ENCODE measurements around the gene IFT172. TPM values are rescaled to one million over a fixed set of nuclear protein-coding genes. Genes with fewer than 3 reads are reported as not detected.

Gene IFT172
- total and polyA plus RNA-seq, 2 donors (not counting 3 experiments of a cell fraction or from before 2014, with no cell fraction given), result 29.4 to 34.1 TPM

- H3K9me3 ChIP-seq (replicated peaks; ENCODE audit: control insufficient read depth, insufficient read depth, low read length), result no peaks in the 10 kb centered on the region
- no TSS peak for BruUV-seq (replicated peaks)
- ChIA-PET CTCF (interaction anchor here (0.6 to 4.9 kb wide), 10 partner anchors 14 to 254 kb away, joined by 3 to 75 read pairs (median 4); partner anchors contain the start of genes PPM1G, SLC4A1AP, SUPT7L and ZNF513), POLR2A (interaction anchor here (0.6 to 2.6 kb wide), 2 partner anchors 20 to 109 kb away, joined by 5 to 18 read pairs; partner anchors contain the start of gene PPM1G)
- peak overlapping the region; percentile 97 for H3K9ac ChIP-seq (replicated peaks; ENCODE audit: extremely low read depth, insufficient read depth, low read length)
- dilution Hi-C loops (cut with MboI; ENCODE audit: extremely low pct_ligation_motif_present, low sequenced_read_pairs), result no loop called here
- peaks cover 26% of the 10 kb centered on the region for H3K4me1 ChIP-seq (ENCODE audit: control insufficient read depth, extremely low read depth, insufficient read depth, low read length)
- H4K20me1 ChIP-seq (replicated peaks; ENCODE audit: control insufficient read depth, extremely low read depth, insufficient read depth, low read length), result no peaks in the 10 kb centered on the region
- H2AFZ ChIP-seq (ENCODE audit: low read depth, low read length), result peak overlapping the region; percentile 70
- FAIRE-seq (peak; percentile 82), DNase-seq (ENCODE audit: low read depth, low spot score) (peak; percentile 90)
- TF ChIP-seq GATA2 (IDR thresholded peaks at IDR 0.05; ENCODE audit: insufficient read depth, insufficient read length, low read depth, low read length), result no peak
- TF ChIP-seq EZH2 (IDR thresholded peaks at IDR 0.05; ENCODE audit: borderline replicate concordance, low read depth, low read length, severe bottlenecking), result no peak
- H3K27me3 ChIP-seq (ENCODE audit: control insufficient read depth in 2 of 2, insufficient read depth in 2 of 2, low read length in 2 of 2), result no peaks in the 10 kb centered on the region
- peak overlapping the region; percentile 68 to 93 (median 86) for H3K4me3 ChIP-seq (replicated peaks in 1 of 3; ENCODE audit: insufficient read depth in 1 of 3, low read depth in 1 of 3, low read length in 3 of 3)
- peak overlapping the region; percentile 86 for H3K27ac ChIP-seq (ENCODE audit: insufficient read depth, low read depth, low read length)
- intact Hi-C loops (cut with micrococcal nuclease), result loop anchor here (1.0 to 5.0 kb wide), 8 partner anchors 12 to 254 kb away; partner anchors contain the start of genes GTF3C2, IFT172, PPM1G and ZNF512
- peaks cover 6 to 8% of the 10 kb centered on the region in 2 experiments for H3K36me3 ChIP-seq (ENCODE audit: control insufficient read depth in 2 of 2, extremely low read depth in 1 of 2, insufficient read depth in 2 of 2, low read length in 2 of 2)
- peaks cover 39% of the 10 kb centered on the region for H3K79me2 ChIP-seq (ENCODE audit: control insufficient read depth, insufficient read depth, low read length)
- H3K9me1 ChIP-seq (replicated peaks; ENCODE audit: control insufficient read depth, extremely low read depth, insufficient read depth, low read length), result no peaks in the 10 kb centered on the region
- peak overlapping the region; percentile 78 for H3K4me2 ChIP-seq (ENCODE audit: insufficient read depth, low read length)
Measured at GRCh38 chr2:27428978-27429541, 60.5 kb downstream of the IFT172 start.

GRCh38 chr2:27428213-27428977 lies 61.1 kb downstream of the IFT172 start, which contains the start of gene NRBP1:
Gene NRBP1, plus strand, starts transcription at chr2:27428631. Its CDS starts 4,643 bp downstream, at chr2:27433274.
- BruUV-seq (replicated peaks), result no TSS peak
- FAIRE-seq, result peak; percentile 94
- H3K9me1 ChIP-seq (replicated peaks; ENCODE audit: control insufficient read depth, extremely low read depth, insufficient read depth, low read length), result no peaks in the 10 kb centered on the region

More at GRCh38 chr2:27428213-27428977, 61.1 kb downstream of the IFT172 start, which contains the start of gene NRBP1:
- Histone ChIP-seq H3K4me2 (ENCODE audit: insufficient read depth, low read length) (peak within 1 kb of the TSS; percentile 98), H3K9ac (replicated peaks; ENCODE audit: extremely low read depth, insufficient read depth, low read length) (peak within 1 kb of the TSS; percentile 97), H3K4me3 (replicated peaks in 1 of 3; ENCODE audit: insufficient read depth in 1 of 3, low read depth in 1 of 3, low read length in 3 of 3) (peak within 1 kb of the TSS; percentile 68 to 93 (median 86)), H3K79me2 (ENCODE audit: control insufficient read depth, insufficient read depth, low read length) (peaks cover 39% of the 10 kb centered on the region), H3K4me1 (ENCODE audit: control insufficient read depth, extremely low read depth, insufficient read depth, low read length) (peaks cover 26% of the 10 kb centered on the region), H3K9me3 (replicated peaks; ENCODE audit: control insufficient read depth, insufficient read depth, low read length) (no peaks in the 10 kb centered on the region), H3K27ac (ENCODE audit: insufficient read depth, low read depth, low read length) (peak within 1 kb of the TSS; percentile 86), H2AFZ (ENCODE audit: low read depth, low read length) (peak within 1 kb of the TSS; percentile 99), H4K20me1 (replicated peaks; ENCODE audit: control insufficient read depth, extremely low read depth, insufficient read depth, low read length) (no peaks in the 10 kb centered on the region), H3K36me3 (ENCODE audit: control insufficient read depth in 2 of 2, extremely low read depth in 1 of 2, insufficient read depth in 2 of 2, low read length in 2 of 2) (peaks cover 3 to 4% of the 10 kb centered on the region in 2 experiments), H3K27me3 (ENCODE audit: control insufficient read depth in 2 of 2, insufficient read depth in 2 of 2, low read length in 2 of 2) (no peaks in the 10 kb centered on the region)
- dilution Hi-C loops (cut with MboI; ENCODE audit: extremely low pct_ligation_motif_present, low sequenced_read_pairs) (no loop called here), intact Hi-C loops (cut with micrococcal nuclease) (loop anchor here (1.0 to 5.0 kb wide), 6 partner anchors 19 to 200 kb away; partner anchors contain the start of genes GTF3C2, IFT172, PPM1G and ZNF512)
- peak; percentile 89 for DNase-seq (ENCODE audit: low read depth, low spot score)
- ChIA-PET POLR2A (interaction anchor here (0.6 to 2.6 kb wide), 2 partner anchors 19 to 108 kb away, joined by 5 to 18 read pairs; partner anchors contain the start of gene PPM1G), CTCF (interaction anchor here (0.6 to 4.9 kb wide), 9 partner anchors 14 to 254 kb away, joined by 3 to 75 read pairs (median 3); partner anchors contain the start of genes PPM1G, SLC4A1AP, SUPT7L and ZNF513)
- peak; percentile 84 for TF ChIP-seq POLR2A (IDR thresholded peaks at IDR 0.05; ENCODE audit: low read depth, low read length)
- no peak for TF ChIP-seq EZH2 (IDR thresholded peaks at IDR 0.05; ENCODE audit: borderline replicate concordance, low read depth, low read length, severe bottlenecking)
- TF ChIP-seq MAX (IDR thresholded peaks at IDR 0.05; ENCODE audit: insufficient read depth, insufficient read length), result no peak
- TF ChIP-seq FOS (IDR thresholded peaks at IDR 0.05; ENCODE audit: borderline replicate concordance, insufficient read depth, low read length), result peak; percentile 63
- peak; percentile 86 for TF ChIP-seq POLR2AphosphoS5 (IDR thresholded peaks at IDR 0.05; ENCODE audit: insufficient read depth, low read depth, low read length)
